GM21737 (cell line): ENCODE measurements around the gene IL1R2.

Experiments
- ATAC-seq: cut with Tn5 transposase; IDR thresholded peaks from one replicate; pipeline ENCODE4 v1.9.1; 2021; ENCODE audit warnings: mild to moderate bottlenecking, moderate library complexity; ENCODE audit not compliant: unreplicated experiment

The IL1R2 gene, protein sequence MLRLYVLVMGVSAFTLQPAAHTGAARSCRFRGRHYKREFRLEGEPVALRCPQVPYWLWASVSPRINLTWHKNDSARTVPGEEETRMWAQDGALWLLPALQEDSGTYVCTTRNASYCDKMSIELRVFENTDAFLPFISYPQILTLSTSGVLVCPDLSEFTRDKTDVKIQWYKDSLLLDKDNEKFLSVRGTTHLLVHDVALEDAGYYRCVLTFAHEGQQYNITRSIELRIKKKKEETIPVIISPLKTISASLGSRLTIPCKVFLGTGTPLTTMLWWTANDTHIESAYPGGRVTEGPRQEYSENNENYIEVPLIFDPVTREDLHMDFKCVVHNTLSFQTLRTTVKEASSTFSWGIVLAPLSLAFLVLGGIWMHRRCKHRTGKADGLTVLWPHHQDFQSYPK

DNA sequence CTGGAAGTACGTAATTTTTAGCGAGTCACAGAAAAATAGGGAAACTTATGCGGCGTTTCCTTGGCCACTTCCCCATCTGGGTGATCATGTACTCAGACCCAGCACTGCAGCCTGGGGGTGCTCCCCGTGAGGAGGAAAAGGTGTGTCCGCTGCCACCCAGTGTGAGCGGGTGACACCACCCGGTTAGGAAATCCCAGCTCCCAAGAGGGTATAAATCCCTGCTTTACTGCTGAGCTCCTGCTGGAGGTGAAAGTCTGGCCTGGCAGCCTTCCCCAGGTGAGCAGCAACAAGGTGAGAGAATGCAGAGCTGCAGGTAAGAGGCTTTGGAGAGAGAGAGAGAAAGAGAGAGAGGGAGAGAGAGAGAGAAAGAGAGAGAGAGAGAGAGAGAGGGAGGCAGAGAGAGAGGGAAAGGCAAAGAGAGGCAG is at the start of gene IL1R2:
Gene IL1R2 (plus strand): TSS at position 240 of the 425 bp plus-strand sequence. CDS start 16,616 bp downstream, outside the sequence.
- ATAC-seq = no peak

DNA sequence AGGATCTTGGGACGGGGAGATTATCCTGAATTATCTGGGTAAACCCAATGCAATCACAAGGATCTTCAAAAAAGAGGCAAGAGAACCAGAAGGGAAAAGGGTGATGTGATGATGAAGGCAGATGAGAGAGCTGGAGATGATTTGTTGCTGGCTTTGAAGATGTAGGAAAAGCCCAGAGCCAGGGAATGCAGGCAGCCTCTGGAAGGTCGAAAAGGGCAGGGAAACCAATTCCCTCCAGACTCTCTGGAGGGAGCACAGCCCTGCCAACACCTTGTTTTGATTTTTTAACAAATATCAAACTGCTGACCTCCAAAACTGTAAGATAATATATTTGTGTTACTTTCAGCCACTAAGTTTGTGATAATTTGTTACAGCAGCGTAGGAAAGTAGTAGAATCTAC is 48.9 kb upstream of the IL1R2 start:
- ATAC-seq = no peak

DNA sequence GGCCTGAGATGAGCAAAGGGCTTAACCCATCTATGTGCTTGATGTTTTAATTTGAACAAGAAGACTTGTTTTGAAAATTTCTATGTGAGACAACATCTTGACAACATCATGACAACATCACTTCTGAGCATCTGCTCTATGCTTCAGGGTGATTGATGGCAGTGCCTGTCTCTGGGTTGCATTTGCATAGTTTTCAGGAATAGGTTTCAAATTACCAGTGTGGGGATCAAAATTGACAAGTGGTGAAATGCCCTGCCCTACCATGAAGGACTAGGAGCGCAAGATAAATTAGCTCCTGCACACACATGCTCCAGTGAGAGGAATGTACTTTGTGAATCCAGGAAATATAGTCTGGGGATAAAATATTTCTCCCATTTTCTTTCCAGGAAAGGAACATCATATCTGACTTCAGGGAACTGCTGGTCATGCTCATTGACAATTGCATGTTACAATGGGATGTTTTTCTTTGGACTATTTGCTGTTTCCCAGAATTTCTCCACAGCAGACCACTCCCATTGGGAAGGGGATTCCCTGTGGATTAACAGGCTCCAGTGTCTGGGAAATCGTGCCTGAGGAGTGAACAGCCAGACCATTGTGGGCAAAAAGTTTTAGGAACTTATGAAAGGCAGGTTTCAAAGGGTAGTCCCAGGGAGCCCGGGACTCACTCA is 45.3 kb upstream of the IL1R2 start:
- ATAC-seq = no peak

DNA sequence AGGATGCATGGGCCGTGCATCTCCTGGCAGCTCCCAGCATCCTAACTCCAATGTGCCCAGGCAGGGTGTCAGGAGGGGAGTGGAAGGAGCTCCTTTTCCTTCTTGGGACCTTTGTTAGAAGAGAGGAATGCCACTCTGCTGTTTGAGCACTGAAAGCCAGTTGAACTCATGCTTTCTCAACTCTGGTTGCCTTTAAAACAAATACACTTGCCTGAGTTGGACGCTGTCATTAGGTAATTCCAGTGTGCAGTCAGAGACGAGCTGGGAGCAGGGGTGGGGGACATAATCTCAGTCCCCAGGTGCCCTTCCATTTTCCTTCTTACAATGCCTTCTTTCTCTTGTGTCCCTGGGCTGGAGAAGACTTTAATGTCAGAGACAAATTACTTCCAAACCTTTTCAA is 44.4 kb upstream of the IL1R2 start:
- no peak for ATAC-seq

DNA sequence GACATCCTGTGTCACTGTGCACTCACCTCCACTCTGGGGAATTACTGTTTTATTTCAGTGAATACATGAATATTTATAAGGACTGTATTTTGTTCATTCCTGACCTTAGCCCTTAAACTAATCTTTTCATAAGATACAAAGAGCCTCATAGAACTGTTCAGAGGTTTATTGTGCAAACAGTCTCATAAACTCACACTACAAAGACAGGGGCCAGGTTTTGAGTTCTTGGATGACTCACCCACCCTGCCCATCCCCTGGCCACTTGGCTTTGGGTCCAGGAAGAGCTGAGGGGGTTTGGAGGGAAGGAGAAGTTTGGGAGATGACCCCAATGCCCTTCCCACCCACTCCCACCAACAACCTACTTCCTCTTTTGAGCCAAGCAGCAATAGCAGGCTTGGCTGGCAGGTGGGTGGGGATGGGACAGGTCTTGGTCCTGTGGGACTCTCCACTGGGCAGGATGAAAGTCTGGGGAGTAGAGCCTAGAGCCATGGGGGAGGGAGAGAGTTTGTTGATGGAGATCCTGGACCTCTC is 43.1 kb upstream of the IL1R2 start:
- no peak for ATAC-seq

DNA sequence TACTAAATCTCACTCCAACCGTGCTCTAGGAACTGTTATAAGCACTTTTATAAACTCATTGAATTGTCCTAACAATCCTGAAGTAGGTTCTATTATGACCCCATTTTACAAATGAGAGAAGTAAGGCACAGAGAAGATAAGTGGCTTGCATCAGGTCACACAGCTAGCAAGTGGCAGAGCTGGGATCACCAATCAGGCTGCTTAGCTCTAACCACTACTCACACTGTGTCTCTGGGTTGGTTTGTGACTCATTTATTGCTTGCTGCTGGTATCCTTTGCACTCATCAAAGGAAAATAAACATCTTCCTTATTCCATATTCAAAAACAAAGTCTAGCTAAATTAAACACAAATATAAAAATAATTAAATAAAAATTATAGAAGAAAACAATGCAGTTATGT is 42.5 kb upstream of the IL1R2 start:
- ATAC-seq = no peak

DNA sequence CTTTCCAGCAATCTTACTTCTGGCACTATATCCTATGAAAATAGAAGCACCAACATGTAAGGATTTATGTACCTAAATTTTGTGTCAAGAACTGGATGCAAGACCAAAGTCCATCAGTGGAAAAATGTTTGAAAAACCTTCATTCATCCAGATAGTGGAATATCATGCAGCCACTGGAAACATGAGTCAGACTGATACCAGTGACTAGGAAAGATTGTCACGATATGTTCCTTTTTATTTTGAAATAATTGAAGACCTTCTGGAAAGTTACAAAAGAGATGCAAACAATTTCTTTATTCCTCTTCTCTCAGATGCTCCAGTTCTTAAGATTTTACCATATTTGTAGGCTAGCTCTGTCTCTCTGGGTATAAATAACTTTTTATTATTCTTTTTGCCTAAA is 40.5 kb upstream of the IL1R2 start:
- no peak for ATAC-seq

DNA sequence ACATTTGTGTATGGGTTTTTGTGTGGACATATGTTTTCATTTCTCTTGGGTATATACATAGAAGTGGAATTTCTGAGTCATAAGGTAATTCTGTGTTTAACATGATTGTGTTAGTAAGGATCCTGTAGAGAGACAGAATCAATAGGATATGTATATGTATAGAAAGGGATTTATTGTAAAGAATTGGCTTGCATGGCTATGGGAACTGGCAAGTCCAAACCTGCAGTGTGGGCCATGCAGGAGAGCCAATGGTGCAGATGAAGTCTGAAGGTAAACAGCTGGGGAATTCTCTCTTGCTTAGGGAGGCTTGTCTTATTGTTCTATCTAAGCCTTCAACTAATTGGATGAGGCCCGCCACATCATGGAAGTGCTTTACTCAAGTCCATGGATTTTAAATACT is 39.2 kb upstream of the IL1R2 start:
- ATAC-seq = no peak

DNA sequence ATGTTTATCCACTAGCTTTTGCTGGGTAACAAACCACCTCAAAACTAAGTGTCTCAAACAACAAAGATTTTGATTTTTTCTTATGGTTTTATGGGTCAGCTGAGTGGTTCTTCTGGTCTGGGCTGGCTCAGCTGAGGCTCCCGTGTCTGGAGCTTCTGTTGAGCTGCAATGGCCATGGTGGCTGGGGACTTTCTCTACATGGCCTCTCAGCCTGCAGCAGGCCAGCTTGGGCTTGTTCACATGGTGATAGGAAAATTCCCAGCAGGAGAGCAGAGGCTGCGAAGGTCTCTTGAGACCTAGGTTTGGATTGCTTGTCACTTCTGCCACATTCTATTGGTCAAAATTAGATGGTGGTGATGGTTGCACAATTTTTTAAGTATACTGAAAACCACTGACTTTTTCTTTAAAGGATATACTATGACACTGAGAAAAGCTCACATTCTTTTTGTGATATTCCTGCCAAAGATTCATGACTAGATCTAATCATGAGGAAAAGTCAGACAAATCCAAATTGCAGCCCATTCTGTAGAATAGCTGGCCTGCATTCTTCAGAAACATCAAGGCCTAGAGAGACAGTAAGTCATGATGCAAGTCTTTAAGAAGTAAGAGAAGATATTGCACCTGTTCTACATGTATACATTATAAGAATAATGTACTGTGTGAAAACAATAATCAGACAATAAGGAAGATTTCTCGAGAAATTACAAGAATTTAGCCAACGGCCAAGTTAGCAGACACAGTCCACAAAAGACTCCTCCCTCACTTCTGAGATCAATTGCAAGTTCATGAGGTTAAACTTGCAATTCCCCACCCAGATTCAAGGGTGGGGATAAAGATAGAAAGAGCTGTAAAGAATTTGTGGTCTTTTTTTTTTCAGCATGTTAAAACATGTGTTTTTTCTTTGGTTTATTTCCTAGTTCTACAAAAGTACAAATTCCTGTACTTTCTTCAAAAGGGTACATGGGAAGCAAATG is 35.0 kb upstream of the IL1R2 start:
- no peak for ATAC-seq

DNA sequence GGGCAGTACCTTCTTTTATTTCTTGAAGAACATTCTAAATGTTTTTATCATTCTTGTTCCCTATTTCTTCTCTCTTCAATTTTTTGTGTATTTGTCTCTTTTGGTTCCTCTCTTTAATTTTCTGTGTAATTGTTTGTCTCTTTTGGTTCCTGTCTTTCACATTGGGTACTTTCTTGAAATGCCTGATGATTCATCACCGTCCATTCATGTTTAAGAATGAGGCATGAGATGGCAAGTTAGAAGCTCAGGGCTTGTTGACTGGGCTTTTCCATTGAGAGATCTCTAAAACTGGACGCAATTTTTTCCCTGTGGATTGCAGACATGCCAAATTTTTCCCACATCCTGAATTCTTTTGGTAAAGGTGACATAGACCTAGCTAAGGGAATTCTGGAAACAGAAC is 33.7 kb upstream of the IL1R2 start:
- no peak for ATAC-seq

DNA sequence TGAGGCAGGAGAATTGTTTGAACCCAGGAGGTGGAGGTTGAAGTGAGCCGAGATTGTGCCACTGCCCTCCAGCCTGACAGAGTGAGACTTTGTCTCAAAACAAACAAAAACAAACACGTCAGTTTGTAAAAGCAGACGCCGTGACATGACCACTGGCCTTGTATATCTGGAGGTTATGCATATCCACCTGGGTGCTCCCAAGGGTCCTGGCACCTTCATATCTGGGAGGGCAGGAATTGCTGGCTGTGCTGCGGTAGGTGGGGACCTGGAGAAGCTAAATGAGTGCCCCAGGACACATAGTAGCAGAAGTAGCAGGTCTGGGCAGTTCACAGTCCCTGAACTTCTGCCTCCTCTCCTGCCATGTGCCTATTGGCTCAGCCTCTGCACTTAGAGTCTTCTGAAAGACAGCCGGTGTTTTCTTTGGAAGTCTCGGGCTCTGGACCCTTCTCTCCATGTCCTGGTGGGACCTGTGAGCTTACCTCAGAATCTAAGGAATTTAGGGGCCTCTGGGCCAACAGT is 30.9 kb upstream of the IL1R2 start:
- ATAC-seq = no peak

DNA sequence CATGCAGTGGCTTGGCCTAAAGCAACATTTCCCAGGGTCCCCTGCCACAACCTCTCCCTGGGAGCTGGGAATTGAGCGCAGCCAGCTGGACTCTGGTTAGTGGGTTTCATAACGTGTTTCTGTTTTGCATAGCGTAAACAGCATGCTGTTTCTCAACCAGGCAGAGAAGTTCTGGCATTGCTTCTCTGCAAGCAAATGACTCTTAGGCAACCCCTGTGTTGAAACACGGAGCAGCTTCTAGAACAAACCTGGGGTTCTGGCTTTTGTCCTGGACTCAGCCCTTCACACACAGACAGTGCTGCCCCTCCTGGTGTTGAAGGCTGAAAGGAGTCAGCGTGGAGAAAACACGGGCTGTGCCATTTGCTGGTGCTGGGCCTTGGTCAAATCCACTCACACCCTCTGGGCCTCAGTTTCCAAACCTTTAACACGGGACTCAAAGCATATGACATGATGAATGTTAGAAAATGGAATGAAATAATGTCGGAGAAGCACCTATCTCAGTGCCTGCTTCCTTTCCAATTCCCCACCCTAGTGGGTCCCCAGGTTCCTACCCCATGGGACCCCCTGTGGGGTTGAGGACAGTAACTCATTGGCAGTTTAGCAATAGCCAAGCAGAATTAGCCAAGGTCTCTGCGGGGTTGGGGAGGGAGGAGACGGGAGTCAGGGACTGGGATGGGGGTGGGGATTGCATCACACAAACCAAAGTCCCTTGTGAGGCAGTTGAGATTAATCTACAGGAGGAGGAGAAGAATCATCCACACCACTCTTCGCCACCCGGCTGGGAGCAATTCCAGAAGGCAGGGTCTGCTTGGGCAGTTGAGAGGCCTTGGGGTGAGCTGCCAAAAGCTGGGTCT is 30.2 kb upstream of the IL1R2 start:
- ATAC-seq = no peak

DNA sequence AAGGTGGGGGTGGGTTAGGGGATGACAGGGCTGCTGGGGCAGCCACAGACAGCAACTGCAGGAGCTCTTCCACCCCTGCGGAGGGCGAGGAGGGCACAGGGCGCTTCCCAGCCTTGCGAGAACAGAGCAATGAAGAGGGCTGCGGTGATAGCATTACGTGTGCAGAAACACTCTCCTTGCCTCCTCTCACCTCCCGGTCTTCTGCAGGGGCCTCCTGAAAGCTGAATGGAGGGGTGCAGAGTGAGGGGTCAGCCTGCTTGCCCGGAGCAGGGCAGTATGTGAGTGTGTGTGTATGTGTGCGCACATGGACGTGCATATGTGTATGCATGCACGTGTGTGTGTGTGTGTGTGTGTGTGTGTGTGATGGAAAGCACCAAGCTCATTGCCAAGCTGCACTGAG is 29.5 kb upstream of the IL1R2 start:
- no peak for ATAC-seq

DNA sequence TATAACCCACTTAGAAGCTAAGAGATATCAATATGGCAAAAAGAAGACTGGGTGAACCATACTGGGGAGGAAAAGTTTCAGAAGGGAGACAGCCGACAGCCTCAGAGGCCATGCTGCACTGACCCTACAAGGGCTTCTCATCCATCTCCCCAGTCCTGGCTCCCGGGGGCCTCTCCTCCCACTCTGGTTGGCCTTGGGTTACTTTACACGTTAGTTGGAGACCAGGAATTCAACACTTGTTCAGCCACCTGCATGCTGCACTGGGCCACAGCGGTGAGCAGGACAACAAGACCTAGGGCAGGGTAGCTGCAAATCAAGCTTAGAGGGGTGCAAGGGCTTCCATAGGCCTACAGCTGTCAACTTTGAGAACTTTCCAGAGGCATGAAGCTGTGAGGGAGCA is 28.6 kb upstream of the IL1R2 start:
- no peak for ATAC-seq

DNA sequence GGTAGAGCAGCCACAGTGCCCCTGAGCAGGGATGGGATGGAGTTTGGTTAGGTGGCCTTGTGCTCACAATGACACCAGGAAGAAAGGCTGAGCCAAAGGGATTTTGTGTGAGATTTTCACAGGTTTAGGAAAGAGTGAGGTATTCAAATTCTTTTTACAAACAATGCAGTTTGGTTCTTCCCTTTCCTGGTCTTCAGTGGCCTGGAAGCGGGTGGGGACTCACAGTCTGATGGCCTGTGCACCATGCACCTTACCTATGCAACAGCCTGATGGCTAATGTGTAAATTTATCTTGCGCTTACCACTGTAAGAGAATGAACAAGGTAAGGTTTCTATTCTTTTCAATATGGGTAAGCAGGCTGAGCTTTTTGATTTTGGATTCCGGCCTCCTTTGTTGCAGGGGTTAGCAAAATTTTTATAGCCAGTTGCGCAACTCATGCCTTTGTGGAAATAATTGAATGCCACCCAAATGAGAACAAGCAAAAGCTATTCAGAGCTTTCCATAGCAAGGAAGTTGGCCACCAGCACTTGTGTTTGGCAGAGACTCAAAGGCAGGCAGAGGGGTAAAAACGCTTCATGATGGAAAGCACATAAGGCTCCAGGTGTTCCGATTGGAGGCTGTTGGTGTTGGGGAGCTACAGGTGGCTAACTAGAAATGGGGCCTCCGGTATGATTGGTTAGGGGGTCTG is 23.8 kb upstream of the IL1R2 start:
- no peak for ATAC-seq

DNA sequence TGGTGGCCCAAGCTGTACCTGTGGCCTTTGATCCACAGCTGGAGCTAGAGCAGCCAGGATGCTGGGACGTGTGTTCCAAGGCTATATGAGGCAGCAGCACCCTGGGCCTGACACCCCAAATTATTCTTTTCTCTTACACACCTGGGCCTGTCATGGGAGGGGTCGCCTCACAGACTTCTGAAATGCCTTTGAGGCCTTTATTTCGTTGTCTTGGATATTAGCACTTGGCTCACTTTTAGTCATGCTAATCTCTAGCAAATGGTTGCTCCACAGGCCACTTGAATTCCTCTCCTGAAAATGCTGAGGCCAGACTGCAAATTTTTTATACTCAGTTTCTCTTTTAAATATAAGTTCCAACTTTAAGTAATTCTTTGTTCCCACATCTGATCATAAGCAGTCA is 22.0 kb upstream of the IL1R2 start:
- no peak for ATAC-seq

DNA sequence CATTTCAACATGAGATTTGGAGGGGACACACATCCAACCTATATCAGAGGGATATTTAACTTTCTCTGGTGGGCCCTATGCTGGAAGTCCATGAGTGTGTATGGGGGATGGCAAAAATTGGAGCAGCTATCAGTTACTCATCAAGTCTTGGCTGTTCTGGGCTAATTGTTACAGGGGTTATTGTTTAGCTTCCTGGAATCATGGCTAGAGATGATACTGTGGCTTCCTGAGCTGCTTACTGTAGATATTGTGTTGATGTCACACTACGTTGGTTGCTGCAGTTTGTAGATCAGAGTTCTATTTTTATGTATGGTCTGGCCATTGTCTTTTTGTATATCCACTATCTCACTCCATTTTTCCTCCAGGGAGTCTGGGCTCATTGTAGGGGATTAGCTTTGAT is 20.9 kb upstream of the IL1R2 start:
- ATAC-seq = no peak

DNA sequence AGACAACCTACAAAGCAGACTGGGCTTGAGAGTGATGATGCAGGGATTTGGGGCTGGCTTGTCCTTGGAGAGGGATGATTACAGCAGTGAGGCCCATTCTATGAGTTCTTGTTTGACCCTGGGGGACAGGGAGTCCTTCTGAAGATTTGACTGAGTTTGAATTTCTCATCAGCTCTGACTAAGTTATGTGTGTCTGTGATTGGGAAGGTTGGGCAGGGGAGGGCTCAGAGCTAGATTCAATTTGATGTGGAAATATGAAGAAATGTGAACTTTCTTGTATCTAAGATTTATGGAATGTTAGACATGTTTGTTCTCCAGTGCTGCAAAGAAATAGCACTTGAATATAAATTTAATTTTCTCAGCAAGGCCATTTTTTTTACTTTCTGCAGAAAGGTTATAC is 19.9 kb upstream of the IL1R2 start:
- ATAC-seq = no peak
